Measurements from ENCODE around the gene MLPH. TPM values are rescaled to one million over a fixed set of nuclear protein-coding genes. Genes with fewer than 3 reads are reported as not detected.

Gene MLPH
- total RNA-seq, 1 experiment from 2014 or later = 27.1 TPM

DNA sequence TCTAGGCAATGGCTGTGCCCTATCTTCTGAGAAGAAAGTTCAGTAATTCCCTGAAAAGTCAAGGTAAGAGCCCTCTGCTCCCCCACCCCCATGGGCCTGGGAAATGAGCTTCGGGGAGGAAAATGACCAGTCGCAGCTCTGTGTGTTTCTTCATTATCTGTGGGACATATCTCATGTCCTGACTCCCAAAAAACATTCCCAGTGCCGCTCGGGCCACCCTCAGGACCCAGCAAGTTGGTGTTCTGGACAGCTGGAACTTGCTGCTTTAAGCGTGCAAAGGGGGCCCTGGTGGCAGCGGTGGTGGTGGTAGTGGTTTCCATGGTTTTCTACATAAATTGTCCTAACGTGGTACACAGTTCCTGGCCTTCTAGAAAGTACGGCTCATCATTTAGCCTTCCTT, 62.2 kb downstream of the MLPH start:
- peaks cover 7% of the 10 kb centered on the region for H3K36me3 Mint-ChIP-seq (ENCODE audit: insufficient read depth, unreplicated experiment)
- ChIA-PET POLR2A (interaction anchor here (1.2 to 2.3 kb wide), 2 partner anchors 9 to 10 kb away, joined by 3 to 8 read pairs; no protein-coding TSS in a partner anchor), CTCF (interaction anchor here (1.2 to 1.5 kb wide), 3 partner anchors 22 to 37 kb away, joined by 5 to 6 read pairs (median 6); no protein-coding TSS in a partner anchor)
- H3K9me3 Mint-ChIP-seq (ENCODE audit: unreplicated experiment) = no peaks in the 10 kb centered on the region
- no peaks in the 10 kb centered on the region for H3K27me3 Mint-ChIP-seq (ENCODE audit: insufficient read depth, unreplicated experiment)
- TF ChIP-seq, protein P1, sequence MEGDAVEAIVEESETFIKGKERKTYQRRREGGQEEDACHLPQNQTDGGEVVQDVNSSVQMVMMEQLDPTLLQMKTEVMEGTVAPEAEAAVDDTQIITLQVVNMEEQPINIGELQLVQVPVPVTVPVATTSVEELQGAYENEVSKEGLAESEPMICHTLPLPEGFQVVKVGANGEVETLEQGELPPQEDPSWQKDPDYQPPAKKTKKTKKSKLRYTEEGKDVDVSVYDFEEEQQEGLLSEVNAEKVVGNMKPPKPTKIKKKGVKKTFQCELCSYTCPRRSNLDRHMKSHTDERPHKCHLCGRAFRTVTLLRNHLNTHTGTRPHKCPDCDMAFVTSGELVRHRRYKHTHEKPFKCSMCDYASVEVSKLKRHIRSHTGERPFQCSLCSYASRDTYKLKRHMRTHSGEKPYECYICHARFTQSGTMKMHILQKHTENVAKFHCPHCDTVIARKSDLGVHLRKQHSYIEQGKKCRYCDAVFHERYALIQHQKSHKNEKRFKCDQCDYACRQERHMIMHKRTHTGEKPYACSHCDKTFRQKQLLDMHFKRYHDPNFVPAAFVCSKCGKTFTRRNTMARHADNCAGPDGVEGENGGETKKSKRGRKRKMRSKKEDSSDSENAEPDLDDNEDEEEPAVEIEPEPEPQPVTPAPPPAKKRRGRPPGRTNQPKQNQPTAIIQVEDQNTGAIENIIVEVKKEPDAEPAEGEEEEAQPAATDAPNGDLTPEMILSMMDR (IDR thresholded peaks at IDR 0.05; ENCODE audit: unreplicated experiment) = no peak
- DNase-seq (ENCODE audit: unreplicated experiment) = no peak
- no peaks in the 10 kb centered on the region for H3K4me1 Mint-ChIP-seq (ENCODE audit: insufficient read depth, unreplicated experiment)
- H3K27ac Mint-ChIP-seq (ENCODE audit: low read depth, unreplicated experiment) = no peak overlapping the region
- no TSS peak for BruUV-seq (replicated peaks)
- intact Hi-C loops (cut with micrococcal nuclease) = no loop called here
- no peak overlapping the region for H3K4me3 Mint-ChIP-seq (ENCODE audit: unreplicated experiment)

DNA sequence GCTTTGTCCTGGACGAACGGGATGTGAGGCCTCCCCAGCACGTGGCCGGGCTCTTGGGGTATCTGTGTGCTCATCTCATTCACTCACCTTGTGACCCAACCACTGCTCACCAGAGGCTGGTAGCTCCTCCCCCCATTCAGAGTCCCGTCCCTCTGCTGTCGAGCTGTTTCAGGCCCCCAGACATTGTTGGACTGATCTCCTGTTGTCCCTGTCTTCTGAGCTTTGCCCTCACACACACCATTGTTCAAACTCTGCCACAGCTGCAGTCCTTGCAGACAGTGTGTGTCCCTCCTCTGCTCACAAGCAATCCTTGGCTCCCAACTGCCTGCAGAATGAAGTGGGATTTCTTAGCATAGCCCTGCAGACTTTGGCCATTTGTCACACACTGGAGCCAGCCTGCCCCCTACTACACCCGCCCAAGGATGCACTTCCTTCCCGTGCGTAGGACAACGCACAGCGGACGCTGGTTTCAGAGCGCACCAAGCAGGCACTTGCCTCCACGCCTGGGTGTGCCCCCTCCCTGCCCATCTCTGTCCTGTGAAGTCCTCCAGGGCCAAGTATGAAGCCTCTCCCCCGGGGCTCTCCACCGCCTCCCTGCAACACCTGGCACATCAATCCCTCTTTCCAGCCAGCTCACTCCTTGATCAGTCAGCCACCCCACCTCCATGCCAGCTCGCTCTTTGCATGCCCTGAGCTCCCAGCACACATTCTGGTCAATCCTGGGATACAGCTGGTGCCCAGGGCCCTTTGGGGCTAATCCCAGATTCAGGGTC, 62.8 kb downstream of the MLPH start:
- no peaks in the 10 kb centered on the region for H3K9me3 Mint-ChIP-seq (ENCODE audit: unreplicated experiment)
- ChIA-PET POLR2A (interaction anchor here (1.2 to 2.3 kb wide), 2 partner anchors 9 to 10 kb away, joined by 3 to 8 read pairs; no protein-coding TSS in a partner anchor), CTCF (interaction anchor here (0.6 to 1.5 kb wide), 5 partner anchors 21 to 231 kb away, joined by 4 to 8 read pairs (median 6); no protein-coding TSS in a partner anchor)
- BruUV-seq (replicated peaks) = no TSS peak
- no peak overlapping the region for H3K27ac Mint-ChIP-seq (ENCODE audit: low read depth, unreplicated experiment)
- H3K4me3 Mint-ChIP-seq (ENCODE audit: unreplicated experiment) = no peak overlapping the region
- no peak for DNase-seq (ENCODE audit: unreplicated experiment)
- H3K36me3 Mint-ChIP-seq (ENCODE audit: insufficient read depth, unreplicated experiment) = peaks cover 7% of the 10 kb centered on the region
- TF ChIP-seq, protein P1 (IDR thresholded peaks at IDR 0.05; ENCODE audit: unreplicated experiment) = no peak
- H3K27me3 Mint-ChIP-seq (ENCODE audit: insufficient read depth, unreplicated experiment) = no peaks in the 10 kb centered on the region
- intact Hi-C loops (cut with micrococcal nuclease) = no loop called here
- H3K4me1 Mint-ChIP-seq (ENCODE audit: insufficient read depth, unreplicated experiment) = no peaks in the 10 kb centered on the region

DNA sequence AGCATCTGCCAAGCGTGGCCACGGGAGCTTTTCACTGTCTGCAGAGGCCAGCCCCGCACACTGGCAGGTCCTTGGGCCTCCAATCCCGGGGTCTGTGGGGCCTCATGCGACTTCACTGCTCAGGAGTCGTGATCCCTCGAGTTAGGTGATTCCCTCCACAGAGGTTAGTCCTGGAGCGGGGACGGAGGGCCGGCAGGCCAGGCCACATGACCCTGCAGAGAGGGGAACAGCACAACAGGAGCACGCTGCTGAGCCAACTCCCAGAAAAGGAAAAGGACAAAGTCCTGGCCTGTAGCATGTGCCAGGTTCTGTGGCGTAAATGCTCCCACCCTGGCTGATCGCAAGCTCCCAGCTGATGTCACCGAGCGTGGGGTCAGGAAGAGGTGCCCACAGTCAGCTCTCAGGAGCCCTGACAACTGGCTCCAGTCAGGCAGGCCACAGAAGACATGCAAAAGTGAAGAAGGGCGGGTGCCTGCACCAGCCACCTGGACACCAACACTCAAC, 64.1 kb downstream of the MLPH start:
- Mint-ChIP-seq H3K4me1 (ENCODE audit: insufficient read depth, unreplicated experiment) (no peaks in the 10 kb centered on the region), H3K9me3 (ENCODE audit: unreplicated experiment) (no peaks in the 10 kb centered on the region), H3K4me3 (ENCODE audit: unreplicated experiment) (no peak overlapping the region), H3K36me3 (ENCODE audit: insufficient read depth, unreplicated experiment) (peaks cover 7% of the 10 kb centered on the region), H3K27me3 (ENCODE audit: insufficient read depth, unreplicated experiment) (no peaks in the 10 kb centered on the region), H3K27ac (ENCODE audit: low read depth, unreplicated experiment) (no peak overlapping the region)
- ChIA-PET CTCF (interaction anchor here (0.7 to 0.9 kb wide), 4 partner anchors 22 to 225 kb away, joined by 3 read pairs; no protein-coding TSS in a partner anchor), POLR2A (no interaction called here)
- BruUV-seq (replicated peaks) = no TSS peak
- TF ChIP-seq, protein P1 (IDR thresholded peaks at IDR 0.05; ENCODE audit: unreplicated experiment) = no peak
- intact Hi-C loops (cut with micrococcal nuclease) = no loop called here
- DNase-seq (ENCODE audit: unreplicated experiment) = no peak

DNA sequence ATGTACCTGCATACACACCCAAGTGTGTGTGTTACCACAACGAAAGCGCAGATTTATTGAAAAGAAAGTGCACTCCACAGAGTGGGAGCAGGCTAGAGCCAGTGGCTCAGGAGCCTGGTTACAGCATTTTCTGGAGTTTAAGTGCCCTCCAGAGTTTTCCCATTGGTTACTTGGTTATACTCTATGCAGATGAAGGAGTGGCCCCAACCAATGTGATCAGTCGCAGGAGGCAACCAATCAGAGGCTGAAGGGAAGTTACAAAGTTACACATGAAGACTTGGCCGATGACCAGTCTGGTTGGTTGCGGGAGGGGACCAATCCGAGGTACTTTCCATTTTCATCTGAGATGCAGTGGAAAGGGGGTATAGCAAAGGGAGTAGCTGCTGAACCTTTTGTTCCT, 65.9 kb downstream of the MLPH start:
- TF ChIP-seq, protein P1 (IDR thresholded peaks at IDR 0.05; ENCODE audit: unreplicated experiment) = no peak
- no TSS peak for BruUV-seq (replicated peaks)
- Mint-ChIP-seq H3K36me3 (ENCODE audit: insufficient read depth, unreplicated experiment) (peaks cover 7% of the 10 kb centered on the region), H3K4me1 (ENCODE audit: insufficient read depth, unreplicated experiment) (peaks cover 4% of the 10 kb centered on the region), H3K4me3 (ENCODE audit: unreplicated experiment) (no peak overlapping the region), H3K27ac (ENCODE audit: low read depth, unreplicated experiment) (no peak overlapping the region), H3K9me3 (ENCODE audit: unreplicated experiment) (no peaks in the 10 kb centered on the region), H3K27me3 (ENCODE audit: insufficient read depth, unreplicated experiment) (no peaks in the 10 kb centered on the region)
- intact Hi-C loops (cut with micrococcal nuclease) = no loop called here
- CTCF ChIA-PET = no interaction called here
- POLR2A ChIA-PET = no interaction called here
- DNase-seq (ENCODE audit: unreplicated experiment) = no peak
